GM13977 (cell line): ENCODE measurements around the gene LPAR6.

Experiments
- DNase-seq: peaks from one replicate; pipeline ENCODE4 v3.0.0; 2012; ENCODE audit warnings: low spot score
- in situ Hi-C: fragments of 300-500 bp; cut with MboI; formaldehyde crosslinking; loops from one replicate; pipeline ENCODE4 v1.12.0; 2022; ENCODE audit warnings: low sequenced_read_pairs, low pct_unique_long_range_greater_than_20kb, mixed read lengths, inconsistent platforms; ENCODE audit not compliant: unreplicated experiment
- TF ChIP-seq, protein P1 (sequence below): IDR thresholded peaks from 2 replicates; pipeline ENCODE4 v1.5.1; 2012; ENCODE audit warnings: mild to moderate bottlenecking, control low read depth; ENCODE audit not compliant: insufficient read depth; ENCODE audit errors: extremely low read depth, missing control alignments

LPAR6 gene

DNA sequence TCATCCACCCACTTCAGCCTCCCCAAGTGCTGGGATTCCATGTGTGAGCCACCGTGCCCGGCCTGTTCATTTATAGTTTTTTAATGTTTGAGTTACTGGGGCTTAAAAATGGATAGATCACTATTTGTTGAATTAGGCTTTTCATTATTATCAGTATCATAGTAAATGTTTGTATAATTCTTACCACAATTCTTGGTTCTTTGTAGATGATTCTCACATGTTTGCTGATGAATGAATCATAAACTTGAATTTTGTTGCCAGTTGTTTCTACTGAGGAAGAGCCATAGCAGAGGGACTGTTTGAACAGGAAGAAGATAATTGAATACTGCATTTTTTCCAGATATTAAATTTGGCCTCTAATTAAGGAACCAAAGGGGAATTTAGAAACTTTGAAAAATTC lies 2.6 kb upstream of the LPAR6 start:
- in situ Hi-C loops = no loop called here

DNA sequence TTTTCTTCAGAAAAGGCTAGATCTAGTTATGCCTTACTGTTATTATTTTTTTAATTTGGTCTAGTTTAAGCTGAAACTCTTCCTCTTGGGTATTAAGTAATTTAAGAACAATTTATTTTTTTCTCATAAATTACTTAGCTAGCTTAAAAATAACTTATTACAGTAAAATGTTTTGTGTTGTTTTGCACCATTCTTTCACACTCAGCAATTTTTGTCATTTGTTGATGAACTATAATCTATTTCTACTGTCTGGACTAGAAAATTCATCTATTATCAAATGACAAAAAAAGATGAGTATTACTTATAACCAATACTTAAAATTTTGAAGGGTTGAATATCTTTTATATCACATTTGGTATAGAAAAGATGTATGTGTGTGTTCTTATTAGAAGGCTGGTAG lies 1.6 kb upstream of the LPAR6 start:
- in situ Hi-C loops = no loop called here

More for the DNA sequence above, 2.6 kb upstream of the LPAR6 start:
- DNase-seq = no peak
- TF ChIP-seq, protein P1, sequence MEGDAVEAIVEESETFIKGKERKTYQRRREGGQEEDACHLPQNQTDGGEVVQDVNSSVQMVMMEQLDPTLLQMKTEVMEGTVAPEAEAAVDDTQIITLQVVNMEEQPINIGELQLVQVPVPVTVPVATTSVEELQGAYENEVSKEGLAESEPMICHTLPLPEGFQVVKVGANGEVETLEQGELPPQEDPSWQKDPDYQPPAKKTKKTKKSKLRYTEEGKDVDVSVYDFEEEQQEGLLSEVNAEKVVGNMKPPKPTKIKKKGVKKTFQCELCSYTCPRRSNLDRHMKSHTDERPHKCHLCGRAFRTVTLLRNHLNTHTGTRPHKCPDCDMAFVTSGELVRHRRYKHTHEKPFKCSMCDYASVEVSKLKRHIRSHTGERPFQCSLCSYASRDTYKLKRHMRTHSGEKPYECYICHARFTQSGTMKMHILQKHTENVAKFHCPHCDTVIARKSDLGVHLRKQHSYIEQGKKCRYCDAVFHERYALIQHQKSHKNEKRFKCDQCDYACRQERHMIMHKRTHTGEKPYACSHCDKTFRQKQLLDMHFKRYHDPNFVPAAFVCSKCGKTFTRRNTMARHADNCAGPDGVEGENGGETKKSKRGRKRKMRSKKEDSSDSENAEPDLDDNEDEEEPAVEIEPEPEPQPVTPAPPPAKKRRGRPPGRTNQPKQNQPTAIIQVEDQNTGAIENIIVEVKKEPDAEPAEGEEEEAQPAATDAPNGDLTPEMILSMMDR = no peak

DNA sequence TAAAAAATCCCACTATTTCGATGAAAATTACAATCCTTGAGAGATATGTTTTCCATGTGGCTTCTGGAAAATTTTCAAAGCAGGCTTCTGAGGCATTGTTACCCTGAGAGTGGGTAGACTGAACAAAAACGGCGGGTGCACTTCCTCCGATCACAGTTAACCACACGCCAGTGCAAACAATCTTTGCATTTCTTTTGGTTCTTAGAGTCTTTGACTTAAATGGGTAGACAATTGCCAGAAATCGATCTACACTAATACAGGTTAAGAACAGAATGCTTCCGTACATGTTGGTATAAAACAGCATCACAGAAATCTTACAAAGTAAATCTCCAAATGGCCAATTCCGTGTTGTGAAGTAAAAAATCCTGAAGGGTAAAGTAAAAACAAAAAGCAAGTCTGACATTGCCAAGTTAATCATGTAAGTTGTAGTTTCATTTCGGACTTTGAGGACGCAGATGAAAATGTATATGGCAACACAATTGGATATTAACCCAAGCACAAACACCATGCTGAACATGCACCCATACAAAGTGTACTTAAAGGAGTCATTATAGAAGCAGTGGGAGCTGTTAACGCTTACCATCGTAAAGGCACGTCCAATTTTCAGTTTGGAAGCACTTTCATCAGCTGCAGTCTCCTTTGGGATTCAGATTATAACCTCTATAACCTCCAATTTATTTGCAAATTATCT lies 927 bp downstream of the LPAR6 start:
- in situ Hi-C loops = no loop called here
- TF ChIP-seq, protein P1 = no peak
- no peak for DNase-seq

More for the DNA sequence above, 1.6 kb upstream of the LPAR6 start:
- TF ChIP-seq, protein P1 = no peak
- DNase-seq = no peak

DNA sequence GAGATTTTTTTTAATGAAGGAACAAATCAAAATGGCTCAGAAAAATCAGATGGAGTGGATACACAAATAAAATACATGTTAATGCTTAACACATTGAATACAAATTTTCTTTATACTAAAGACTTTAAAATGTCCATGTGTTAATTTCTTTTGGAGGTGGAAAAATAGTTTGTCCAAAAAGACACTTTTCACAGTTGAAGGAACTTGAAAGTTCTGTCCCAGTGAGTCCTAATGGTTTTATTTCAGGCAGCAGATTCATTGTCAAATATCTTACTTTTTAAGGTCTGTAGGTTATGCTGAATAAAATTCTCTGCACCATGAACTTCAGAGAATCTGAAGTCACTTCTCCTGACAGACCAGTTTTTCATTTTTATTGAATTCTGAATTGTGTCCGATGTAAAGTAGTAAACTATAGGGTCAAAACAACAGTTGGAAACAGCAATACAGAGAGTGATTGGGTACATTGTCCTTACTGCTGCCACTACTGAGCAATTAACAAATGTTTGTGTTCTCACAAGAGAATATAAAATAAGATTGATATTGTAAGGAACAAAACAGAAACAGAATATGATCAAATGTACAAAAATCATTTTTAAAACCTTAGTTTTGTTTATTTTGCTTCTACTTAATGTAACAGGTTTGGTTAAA lies 1.6 kb downstream of the LPAR6 start:
- no peak for DNase-seq
- in situ Hi-C loops = no loop called here
- TF ChIP-seq, protein P1 = no peak

DNA sequence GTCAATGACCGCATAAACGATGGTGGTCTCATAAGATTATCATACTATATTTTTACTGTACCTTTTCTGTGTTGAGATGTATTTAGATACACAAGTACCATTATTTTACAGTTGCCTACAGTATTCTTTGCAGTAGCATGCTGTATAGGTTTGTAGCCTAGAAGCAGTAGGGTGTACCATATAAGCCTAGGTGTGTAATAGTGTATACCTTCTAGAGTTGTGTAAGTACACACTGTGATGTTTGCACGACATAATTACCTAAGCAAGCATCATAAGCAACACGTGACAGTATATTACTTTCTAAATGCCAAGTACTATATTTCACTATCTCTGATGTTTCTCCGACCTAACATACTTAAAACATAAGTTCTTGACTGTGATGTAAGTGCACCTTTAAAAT lies 2.7 kb downstream of the LPAR6 start:
- TF ChIP-seq, protein P1 = no peak
- no peak for DNase-seq
- in situ Hi-C loops = no loop called here

DNA sequence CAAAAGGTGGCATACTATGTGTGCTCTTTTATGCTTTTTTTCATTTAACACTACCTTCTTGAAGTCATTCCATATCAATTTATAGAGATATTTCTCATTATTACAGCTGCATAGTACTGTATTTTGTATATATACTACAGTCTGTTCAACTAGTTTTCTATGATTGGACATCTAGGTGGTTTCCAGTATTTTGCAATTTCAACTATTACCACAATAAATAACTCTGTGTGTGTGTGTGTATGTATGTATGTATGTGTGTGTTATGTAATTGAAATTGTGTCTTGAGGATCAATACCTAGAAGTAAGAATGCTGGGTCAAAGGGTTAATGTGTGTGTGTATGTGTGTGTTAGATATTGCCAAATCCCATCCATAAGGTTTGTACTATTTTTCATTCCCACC lies 7.0 kb downstream of the LPAR6 start:
- DNase-seq = no peak
- TF ChIP-seq, protein P1 = no peak
- in situ Hi-C loops = no loop called here
